SK-N-MC (cell line): ENCODE data around the gene PROK1.

Source experiments
- EZH2 ChIP-seq: fragments of 200-600 bp; sonication (generic); IDR thresholded peaks from one replicate; pipeline ENCODE4 v1.6.1; 2017; ENCODE audit warnings: antibody characterized with exemption
- FOXP2 ChIP-seq: optimal IDR thresholded peaks from 2 replicates; pipeline ENCODE3; 2011; ENCODE audit warnings: mild to moderate bottlenecking, moderate library complexity; ENCODE audit not compliant: insufficient read depth; ENCODE audit errors: extremely low read length, control extremely low read depth
- POLR2AphosphoS5 ChIP-seq: IDR thresholded peaks from 2 replicates; pipeline ENCODE4 v1.6.1; 2012; ENCODE audit warnings: mild to moderate bottlenecking, low read depth, low read length, borderline replicate concordance

DNA sequence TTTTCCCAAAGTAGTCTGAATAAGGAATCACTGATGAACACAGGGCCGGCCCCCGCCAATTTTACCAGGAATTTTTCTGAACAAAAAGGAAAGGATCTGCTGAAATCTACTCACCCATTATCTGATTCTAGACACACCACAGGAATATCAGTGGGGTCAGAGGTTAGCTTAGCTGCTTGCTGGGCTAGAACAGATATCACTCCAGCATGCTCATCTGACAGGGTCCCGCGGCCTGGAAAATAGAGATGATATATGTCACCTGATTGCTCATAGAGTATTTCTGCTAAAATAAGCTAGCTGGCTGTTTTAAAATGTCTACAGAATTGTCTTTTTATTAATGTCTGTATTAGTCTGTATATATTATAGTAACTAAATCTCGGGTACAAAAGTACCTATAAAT is 47.1 kb upstream of the PROK1 start:
- no peak for TF ChIP-seq EZH2
- no peak for TF ChIP-seq POLR2AphosphoS5
- no peak for TF ChIP-seq FOXP2
